CD4-positive, alpha-beta T cell (primary cell): ENCODE data around the gene RCOR1. TPM values are rescaled to one million over a fixed set of nuclear protein-coding genes. Genes with fewer than 3 reads are reported as not detected.

Experiments used
- ATAC-seq: fragments of 200-7000 bp; cut with Tn5 transposase; one replicate; pipeline ENCODE4 v1.10.0; 2022; ENCODE audit warnings: mild to moderate bottlenecking; ENCODE audit not compliant: poor library complexity
- CTCF ChIA-PET: fragments of 350-600 bp; sonication (Branson Sonifier 250); formaldehyde crosslinking; loops from one replicate; lab custom pipeline; 2021; ENCODE audit warnings: antibody characterized with exemption, inconsistent platforms; lab: Charles Lee
- POLR2A ChIA-PET: fragments of 350-600 bp; sonication (Branson Sonifier 250); formaldehyde crosslinking; loops from one replicate; lab custom pipeline; 2021; ENCODE audit warnings: antibody characterized with exemption, inconsistent platforms; lab: Charles Lee
- DNase-seq, 14 experiments: peaks; one replicate each; pipeline ENCODE4 v3.0.0-alpha.2; 2013 to 2020; ENCODE audit warnings: mixed read lengths in 2 of 14
- H3K27ac ChIP-seq, 2 donors: one replicate each; pipeline versions ENCODE4 v1.5.1 to v1.7.0; 2013; ENCODE audit warnings: low read length in 2 of 2, low read depth in 1 of 2, mild to moderate bottlenecking in 1 of 2
- H3K27me3 ChIP-seq, 2 experiments: 1 replicate in 1 of 2; 2 replicates in 1 of 2; pipeline versions ENCODE4 v1.6.1 to v1.7.0; 2013; ENCODE audit warnings: low read length in 2 of 2, control low read depth in 1 of 2, mild to moderate bottlenecking in 1 of 2, moderate library complexity in 1 of 2; ENCODE audit not compliant: insufficient read depth in 2 of 2, control insufficient read depth in 1 of 2
- H3K36me3 ChIP-seq: one replicate; pipeline ENCODE4 v1.6.1; 2013; ENCODE audit warnings: low read length, control low read depth; ENCODE audit not compliant: insufficient read depth
- H3K4me1 ChIP-seq: one replicate; pipeline ENCODE4 v1.6.1; 2013; ENCODE audit warnings: low read length, control low read depth; ENCODE audit not compliant: insufficient read depth
- H3K4me3 ChIP-seq: one replicate; pipeline ENCODE4 v1.5.1; 2013; ENCODE audit warnings: mild to moderate bottlenecking, low read length, moderate library complexity
- H3K9me3 ChIP-seq, 2 experiments: 1 replicate in 1 of 2; 2 replicates in 1 of 2; pipeline versions ENCODE4 v1.6.1 to v1.7.0; 2013; ENCODE audit warnings: low read length in 2 of 2, mild to moderate bottlenecking in 2 of 2, control low read depth in 1 of 2, moderate library complexity in 1 of 2; ENCODE audit not compliant: control insufficient read depth in 1 of 2, insufficient read depth in 1 of 2
- H3K27ac Mint-ChIP-seq: one replicate; pipeline ENCODE4 v1.8.0; 2020; ENCODE audit warnings: mixed read lengths
- H3K27me3 Mint-ChIP-seq: one replicate; pipeline ENCODE4 v1.8.0; 2021; ENCODE audit warnings: mixed read lengths
- H3K36me3 Mint-ChIP-seq: one replicate; pipeline ENCODE4 v1.8.0; 2021; ENCODE audit warnings: low read depth, mixed read lengths
- H3K4me1 Mint-ChIP-seq: one replicate; pipeline ENCODE4 v1.8.0; 2021; ENCODE audit warnings: low read depth, mixed read lengths
- H3K4me3 Mint-ChIP-seq: one replicate; pipeline ENCODE4 v1.8.0; 2020; ENCODE audit warnings: mild to moderate bottlenecking, mixed read lengths
- H3K9me3 Mint-ChIP-seq: one replicate; pipeline ENCODE4 v1.8.0; 2020; ENCODE audit warnings: mixed read lengths
- intact Hi-C, 2 experiments: fragments of 100-400 bp; cut with DNase I in 1 of 2; cut with micrococcal nuclease in 1 of 2; formaldehyde crosslinking; loops; one replicate each; pipeline versions ENCODE4 v1.15.1 to v1.9.0; 2023 to 2025; cut with DNase I, micrococcal nuclease
- total RNA-seq, 174 experiments: library from RNA in 2 of 174; stranded (reverse) in 2 of 174; gene quantifications; one replicate each; pipeline ENCODE4 v1.2.3 and lab custom pipeline; 2021 to 2026
- TF ChIP-seq, protein P1 (sequence below): fragments of 200-600 bp; IDR thresholded peaks from one replicate; pipeline ENCODE4 v1.8.0; 2022; ENCODE audit warnings: antibody characterized with exemption, mild to moderate bottlenecking

RCOR1 gene
- total RNA-seq, 2 experiments from 2014 or later: 20.5 to 23.1 TPM

DNA sequence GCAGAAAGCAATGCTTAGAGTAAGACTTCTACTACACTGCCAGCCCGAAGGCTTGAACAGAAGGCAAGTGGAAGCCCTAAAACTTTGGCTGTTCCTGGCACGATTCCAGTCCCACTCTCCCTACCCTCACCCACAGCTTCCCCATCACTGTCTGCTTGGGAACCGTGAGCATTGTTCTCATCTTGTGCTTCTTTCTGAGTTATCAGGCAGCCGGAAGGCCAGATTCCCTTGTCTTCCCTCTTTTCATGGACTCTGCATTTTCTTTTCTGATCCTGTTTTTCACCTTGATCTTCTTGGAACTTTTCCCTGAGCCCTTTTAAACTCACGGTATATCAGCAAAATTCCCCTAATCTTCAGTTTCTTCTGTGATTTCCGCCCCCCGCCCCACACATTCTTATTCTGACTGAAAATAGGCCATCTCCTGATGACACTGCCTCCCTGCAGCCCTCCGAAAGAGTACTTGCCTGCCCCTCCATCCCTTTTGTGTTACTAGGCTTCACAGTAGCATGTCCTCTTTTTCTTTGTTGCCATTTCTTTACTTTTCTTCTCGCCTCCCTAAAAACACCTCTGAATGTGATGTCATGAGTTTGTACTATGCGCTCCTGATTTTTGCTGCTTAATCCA lies 29.9 kb downstream of the RCOR1 start:
- ChIA-PET CTCF (interaction anchor here (0.7 kb wide), 1 partner anchor 12 kb away, joined by 4 read pairs; no protein-coding TSS in a partner anchor), POLR2A (no interaction called here)
- H3K27me3 Mint-ChIP-seq: no peaks in the 10 kb centered on the region
- Histone ChIP-seq H3K4me1 (peaks cover 22% of the 10 kb centered on the region), H3K27me3 (no peaks in the 10 kb centered on the region), H3K9me3 (no peaks in the 10 kb centered on the region), H3K4me3 (no peak overlapping the region), H3K27ac (no peak overlapping the region), H3K36me3 (no peaks in the 10 kb centered on the region)
- H3K9me3 Mint-ChIP-seq: no peaks in the 10 kb centered on the region
- peaks cover 68% of the 10 kb centered on the region for H3K4me1 Mint-ChIP-seq
- peak in 2 of 14 experiments; percentile 4 to 21 for DNase-seq
- TF ChIP-seq, protein P1, sequence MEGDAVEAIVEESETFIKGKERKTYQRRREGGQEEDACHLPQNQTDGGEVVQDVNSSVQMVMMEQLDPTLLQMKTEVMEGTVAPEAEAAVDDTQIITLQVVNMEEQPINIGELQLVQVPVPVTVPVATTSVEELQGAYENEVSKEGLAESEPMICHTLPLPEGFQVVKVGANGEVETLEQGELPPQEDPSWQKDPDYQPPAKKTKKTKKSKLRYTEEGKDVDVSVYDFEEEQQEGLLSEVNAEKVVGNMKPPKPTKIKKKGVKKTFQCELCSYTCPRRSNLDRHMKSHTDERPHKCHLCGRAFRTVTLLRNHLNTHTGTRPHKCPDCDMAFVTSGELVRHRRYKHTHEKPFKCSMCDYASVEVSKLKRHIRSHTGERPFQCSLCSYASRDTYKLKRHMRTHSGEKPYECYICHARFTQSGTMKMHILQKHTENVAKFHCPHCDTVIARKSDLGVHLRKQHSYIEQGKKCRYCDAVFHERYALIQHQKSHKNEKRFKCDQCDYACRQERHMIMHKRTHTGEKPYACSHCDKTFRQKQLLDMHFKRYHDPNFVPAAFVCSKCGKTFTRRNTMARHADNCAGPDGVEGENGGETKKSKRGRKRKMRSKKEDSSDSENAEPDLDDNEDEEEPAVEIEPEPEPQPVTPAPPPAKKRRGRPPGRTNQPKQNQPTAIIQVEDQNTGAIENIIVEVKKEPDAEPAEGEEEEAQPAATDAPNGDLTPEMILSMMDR: no peak
- H3K27ac Mint-ChIP-seq: peak overlapping the region; percentile 3
- intact Hi-C loops: no loop called here
- ATAC-seq: no peak
- H3K4me3 Mint-ChIP-seq: no peak overlapping the region
- H3K36me3 Mint-ChIP-seq: peaks cover 6% of the 10 kb centered on the region

DNA sequence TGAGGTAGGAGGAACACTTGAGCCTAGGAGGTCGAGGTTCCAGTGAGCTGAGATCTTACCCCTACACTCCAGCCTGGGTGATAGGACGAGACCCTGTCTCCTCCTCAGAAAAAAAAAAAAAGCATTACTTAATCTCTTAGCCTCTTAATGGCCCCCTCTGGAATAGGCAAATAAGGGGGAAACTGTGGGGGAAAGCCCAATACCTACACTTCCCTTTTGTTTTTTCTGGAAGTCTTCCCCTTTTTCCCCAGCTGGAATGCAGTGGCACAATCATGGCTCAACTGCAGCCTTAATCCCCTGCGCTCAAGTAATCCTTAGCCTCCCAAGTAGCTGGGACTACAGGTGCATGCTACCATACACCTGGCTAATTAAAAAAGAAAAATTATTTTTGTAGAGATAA lies 32.2 kb downstream of the RCOR1 start:
- Mint-ChIP-seq H3K36me3 (peaks cover 6% of the 10 kb centered on the region), H3K27me3 (no peaks in the 10 kb centered on the region), H3K27ac (no peak overlapping the region), H3K9me3 (no peaks in the 10 kb centered on the region), H3K4me1 (peaks cover 66% of the 10 kb centered on the region), H3K4me3 (no peak overlapping the region)
- DNase-seq (no peak), ATAC-seq (no peak)
- Histone ChIP-seq H3K4me1 (peaks cover 22% of the 10 kb centered on the region), H3K27me3 (no peaks in the 10 kb centered on the region), H3K9me3 (no peaks in the 10 kb centered on the region), H3K27ac (no peak overlapping the region), H3K36me3 (no peaks in the 10 kb centered on the region), H3K4me3 (no peak overlapping the region)
- TF ChIP-seq, protein P1: no peak
- intact Hi-C loops: no loop called here
- POLR2A ChIA-PET: no interaction called here
- CTCF ChIA-PET: no interaction called here

DNA sequence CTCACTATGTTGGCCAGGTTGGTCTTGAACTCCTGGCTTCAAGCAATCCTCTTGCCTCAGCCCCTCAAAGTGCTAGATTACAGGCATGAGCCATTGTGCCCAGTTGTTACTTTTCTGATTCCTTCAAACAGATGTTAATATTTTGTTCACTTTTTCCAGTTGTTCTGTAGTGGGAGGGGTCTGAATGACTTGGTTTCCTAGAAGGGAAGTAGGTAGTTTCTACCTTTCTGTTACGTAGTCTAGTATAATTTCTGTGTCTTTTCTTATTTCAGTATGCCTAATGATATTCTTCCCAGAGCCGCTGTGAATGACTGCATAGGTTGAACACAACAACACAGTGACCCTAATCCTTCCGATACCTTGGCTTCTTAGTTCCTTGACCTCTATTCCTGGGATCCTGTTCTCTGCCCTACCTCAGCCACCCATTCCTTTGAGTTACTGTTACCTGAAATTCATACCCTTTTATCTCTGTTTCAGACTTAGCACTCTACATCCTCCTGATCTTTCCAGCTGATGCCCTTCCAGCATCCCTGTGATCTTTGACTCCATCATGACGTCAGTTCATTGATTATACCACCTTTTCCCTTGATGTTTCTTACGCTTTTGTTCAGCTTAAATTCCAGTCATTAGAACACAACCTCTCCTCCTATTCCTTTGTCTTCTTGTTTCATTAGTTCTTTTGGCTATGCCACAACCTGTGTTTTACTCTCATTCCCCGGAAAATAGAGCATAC lies 33.3 kb downstream of the RCOR1 start:
- ChIA-PET CTCF (no interaction called here), POLR2A (no interaction called here)
- TF ChIP-seq, protein P1: no peak
- Mint-ChIP-seq H3K36me3 (peaks cover 11% of the 10 kb centered on the region), H3K4me1 (peaks cover 66% of the 10 kb centered on the region), H3K27me3 (no peaks in the 10 kb centered on the region), H3K4me3 (no peak overlapping the region), H3K9me3 (no peaks in the 10 kb centered on the region), H3K27ac (no peak overlapping the region)
- Histone ChIP-seq H3K27me3 (no peaks in the 10 kb centered on the region), H3K4me1 (peaks cover 22% of the 10 kb centered on the region), H3K9me3 (no peaks in the 10 kb centered on the region), H3K36me3 (no peaks in the 10 kb centered on the region), H3K4me3 (no peak overlapping the region), H3K27ac (no peak overlapping the region)
- intact Hi-C loops: no loop called here
- no peak for ATAC-seq
- DNase-seq: no peak
